ENCODE data around the gene KRT35.
"Not testable (repeated sequence)": the region's sequence is repeated elsewhere in the genome, so short reads cannot be mapped to it uniquely, and the experiment has no call there.

Gene KRT35

GRCh38 chr17:41451154-41451728 lies 29.7 kb downstream of the KRT35 start:
- DNase-seq, result no peak

GRCh38 chr17:41449008-41449407 lies 31.9 kb downstream of the KRT35 start:
- no peak for DNase-seq

GRCh38 chr17:41448506-41448905 lies 32.4 kb downstream of the KRT35 start:
- no peak for DNase-seq

- no peak for DNase-seq
Measured at GRCh38 chr17:41446806-41447205, 34.1 kb downstream of the KRT35 start.

- no peak for DNase-seq
Measured at GRCh38 chr17:41444640-41445039, 36.3 kb downstream of the KRT35 start.

GRCh38 chr17:41444186-41444585 lies 36.8 kb downstream of the KRT35 start:
- DNase-seq, result no peak

GRCh38 chr17:41442739-41443138 lies 38.2 kb downstream of the KRT35 start:
- DNase-seq, result no peak

GRCh38 chr17:41440531-41441033 lies 40.4 kb downstream of the KRT35 start, which contains the start of gene KRT38:
KRT38 (minus strand) TSS chr17:41440983; CDS start chr17:41440921, 62 bp downstream.
- DNase-seq, result no peak

- no peak for DNase-seq
Measured at GRCh38 chr17:41439375-41439774, 41.6 kb downstream of the KRT35 start.

- no peak for DNase-seq
Measured at GRCh38 chr17:41437769-41438168, 43.2 kb downstream of the KRT35 start.

- DNase-seq, result no peak
Measured at GRCh38 chr17:41437254-41437653, 43.7 kb downstream of the KRT35 start.

GRCh38 chr17:41434415-41434814 lies 46.5 kb downstream of the KRT35 start:
- no peak for DNase-seq

- no peak for DNase-seq
Measured at GRCh38 chr17:41434005-41434404, 46.9 kb downstream of the KRT35 start.

GRCh38 chr17:41433586-41433985 lies 47.4 kb downstream of the KRT35 start:
- no peak for DNase-seq

- not testable (repeated sequence) for DNase-seq
Measured at GRCh38 chr17:41430376-41430775, 50.6 kb downstream of the KRT35 start.

- no peak for DNase-seq
Measured at GRCh38 chr17:41429667-41430066, 51.3 kb downstream of the KRT35 start.

GRCh38 chr17:41428591-41429291 lies 52.2 kb downstream of the KRT35 start:
- no peak for DNase-seq
